Neural cell (in vitro differentiated cells): ENCODE data around the gene OTOG. TPM values are rescaled to one million over a fixed set of nuclear protein-coding genes. Genes with fewer than 3 reads are reported as not detected.

ENCODE experiments used
- H2AFZ ChIP-seq: fragments of 200-600, 300-800 bp; sonication (generic), shearing (Covaris generic); 2 replicates; pipeline ENCODE4 v1.6.0; 2014; ENCODE audit warnings: low read depth, mild to moderate bottlenecking, antibody characterized with exemption, low read length, moderate library complexity
- H3F3A ChIP-seq: fragments of 200-600 bp; shearing (Covaris generic); 2 replicates; pipeline ENCODE4 v1.6.1; 2016; ENCODE audit warnings: mild to moderate bottlenecking, moderate library complexity, mixed read lengths, antibody characterized with exemption, low read length; ENCODE audit not compliant: insufficient read depth, poor library complexity, severe bottlenecking
- H3K27ac ChIP-seq: fragments of 200-600, 300-800 bp; sonication (generic), shearing (Covaris generic); 2 replicates; pipeline ENCODE4 v1.5.1; 2014; ENCODE audit warnings: mild to moderate bottlenecking, low read length, moderate library complexity
- H3K27me3 ChIP-seq: fragments of 300-800, 200-600 bp; sonication (generic), shearing (Covaris generic); 2 replicates; pipeline ENCODE4 v1.6.0; 2014; ENCODE audit warnings: mild to moderate bottlenecking, low read depth, low read length, moderate library complexity; ENCODE audit not compliant: insufficient read depth
- H3K36me3 ChIP-seq: fragments of 300-800, 200-600 bp; sonication (generic), shearing (Covaris generic); 2 replicates; pipeline ENCODE4 v1.5.1; 2014; ENCODE audit warnings: mild to moderate bottlenecking, antibody characterized with exemption, low read length, moderate library complexity; ENCODE audit not compliant: insufficient read depth
- H3K4me2 ChIP-seq: fragments of 300-800, 200-600 bp; sonication (generic), shearing (Covaris generic); 2 replicates; pipeline ENCODE4 v1.6.0; 2014; ENCODE audit warnings: mild to moderate bottlenecking, low read length
- H3K4me3 ChIP-seq: fragments of 300-800, 200-600 bp; sonication (generic), shearing (Covaris generic); 2 replicates; pipeline ENCODE4 v1.5.1; 2014; ENCODE audit warnings: mild to moderate bottlenecking, low read length, moderate library complexity
- H3K79me2 ChIP-seq: fragments of 200-600 bp; shearing (Covaris generic); replicated peaks from 2 replicates; pipeline ENCODE4 v1.6.0; 2014; ENCODE audit warnings: mild to moderate bottlenecking, low read length, moderate library complexity; ENCODE audit not compliant: insufficient read depth
- H3K9ac ChIP-seq: fragments of 300-800, 200-600 bp; sonication (generic), shearing (Covaris generic); 2 replicates; pipeline ENCODE4 v1.6.1; 2016; ENCODE audit warnings: mild to moderate bottlenecking, low read length, mixed read lengths
- H3K9me2 ChIP-seq: fragments of 200-600 bp; shearing (Covaris generic); 2 replicates; pipeline ENCODE4 v1.6.1; 2016; ENCODE audit warnings: mild to moderate bottlenecking, low read length, mixed read lengths; ENCODE audit not compliant: insufficient read depth
- H3K9me3 ChIP-seq: fragments of 200-600, 300-800 bp; sonication (generic), shearing (Covaris generic); 2 replicates; pipeline ENCODE4 v1.6.1; 2016; ENCODE audit warnings: mild to moderate bottlenecking, mixed run types, low read length, moderate library complexity, mixed read lengths
- H4K20me1 ChIP-seq: fragments of 200-600 bp; shearing (Covaris generic); 2 replicates; pipeline ENCODE4 v1.6.1; 2016; ENCODE audit warnings: mild to moderate bottlenecking, mixed run types; ENCODE audit not compliant: insufficient read depth
- CTCF ChIP-seq: fragments of 450-650 bp; IDR thresholded peaks from 2 replicates; pipeline ENCODE4 v1.5.1; 2014; ENCODE audit warnings: antibody characterized with exemption, mild to moderate bottlenecking, moderate library complexity; ENCODE audit not compliant: poor library complexity, severe bottlenecking
- EP300 ChIP-seq: fragments of 450-650 bp; conservative IDR thresholded peaks from 2 replicates; pipeline ENCODE4 v1.6.1; 2014; ENCODE audit warnings: antibody characterized with exemption, mild to moderate bottlenecking, moderate library complexity; ENCODE audit not compliant: poor library complexity, severe bottlenecking
- EZH2 ChIP-seq: fragments of 200-600, 300-800 bp; shearing (Covaris generic), sonication (generic); IDR thresholded peaks from 2 replicates; pipeline ENCODE4 v1.6.1; 2014; ENCODE audit warnings: antibody characterized with exemption, low read length, borderline replicate concordance, mild to moderate bottlenecking; ENCODE audit not compliant: insufficient read depth, poor library complexity, severe bottlenecking
- MXI1 ChIP-seq: fragments of 450-650 bp; conservative IDR thresholded peaks from 2 replicates; pipeline ENCODE4 v1.6.1; 2014; ENCODE audit warnings: antibody characterized with exemption, mild to moderate bottlenecking; ENCODE audit not compliant: poor library complexity, severe bottlenecking
- POLR2AphosphoS5 ChIP-seq: IDR thresholded peaks from 2 replicates; pipeline ENCODE4 v1.6.1; 2012
- RAD21 ChIP-seq: fragments of 450-650 bp; conservative IDR thresholded peaks from 2 replicates; pipeline ENCODE4 v1.6.1; 2014; ENCODE audit warnings: antibody characterized with exemption, mild to moderate bottlenecking, moderate library complexity
- REST ChIP-seq: IDR thresholded peaks from 2 replicates; pipeline ENCODE4 v1.6.1; 2012; ENCODE audit warnings: borderline replicate concordance
- SMC3 ChIP-seq: fragments of 450-650 bp; conservative IDR thresholded peaks from 2 replicates; pipeline ENCODE4 v1.6.1; 2014; ENCODE audit warnings: antibody characterized with exemption, mild to moderate bottlenecking, moderate library complexity; ENCODE audit not compliant: poor library complexity
- TAF1 ChIP-seq: IDR thresholded peaks from 2 replicates; pipeline ENCODE4 v1.6.1; 2012; ENCODE audit warnings: low read depth
- polyA plus RNA-seq: library from polyadenylated mRNA; depleted of rRNA; stranded (reverse); fragments of >200 nt; gene quantifications from 2 replicates; pipeline ENCODE4 v1.2.3, GENCODE V29; 2014

The OTOG gene
- polyA plus RNA-seq, 1 donor from 2014 or later = not detected

GRCh38 chr11:17640493-17641164 lies 93.6 kb downstream of the OTOG start:
- no peak overlapping the region for H2AFZ ChIP-seq
- H3K27me3 ChIP-seq = no peaks in the 10 kb centered on the region
- TF ChIP-seq EZH2 (no peak), TAF1 (no peak), CTCF (no peak), RAD21 (no peak), MXI1 (no peak), EP300 (no peak), REST (no peak), POLR2AphosphoS5 (no peak), SMC3 (no peak)
- no peaks in the 10 kb centered on the region for H3K36me3 ChIP-seq
- no peaks in the 10 kb centered on the region for H3F3A ChIP-seq
- H3K4me2 ChIP-seq = no peak overlapping the region
- H3K9ac ChIP-seq = no peak overlapping the region
- no peaks in the 10 kb centered on the region for H4K20me1 ChIP-seq
- H3K9me2 ChIP-seq = no peaks in the 10 kb centered on the region
- no peaks in the 10 kb centered on the region for H3K79me2 ChIP-seq
- H3K9me3 ChIP-seq = no peaks in the 10 kb centered on the region
- H3K4me3 ChIP-seq = no peak overlapping the region
- H3K27ac ChIP-seq = no peak overlapping the region

- Histone ChIP-seq H3K9me3 (no peaks in the 10 kb centered on the region), H3K27ac (no peak overlapping the region), H3K36me3 (no peaks in the 10 kb centered on the region), H3F3A (no peaks in the 10 kb centered on the region), H3K9ac (no peak overlapping the region), H3K4me3 (no peak overlapping the region), H3K9me2 (no peaks in the 10 kb centered on the region), H3K79me2 (no peaks in the 10 kb centered on the region), H2AFZ (no peak overlapping the region), H4K20me1 (no peaks in the 10 kb centered on the region), H3K27me3 (no peaks in the 10 kb centered on the region), H3K4me2 (no peak overlapping the region)
- no peak for TF ChIP-seq EP300
- no peak for TF ChIP-seq REST
- TF ChIP-seq SMC3 = no peak
- no peak for TF ChIP-seq TAF1
Observed at GRCh38 chr11:17641792-17642350, 94.8 kb downstream of the OTOG start.
